Measurements from ENCODE around the gene TM6SF1. TPM values are rescaled to one million over a fixed set of nuclear protein-coding genes. Genes with fewer than 3 reads are reported as not detected.

TM6SF1 gene
- total and polyA plus RNA-seq, 2 donors (not counting 1 experiment from before 2014, with no cell fraction given): 3.6 to 3.9 TPM

DNA sequence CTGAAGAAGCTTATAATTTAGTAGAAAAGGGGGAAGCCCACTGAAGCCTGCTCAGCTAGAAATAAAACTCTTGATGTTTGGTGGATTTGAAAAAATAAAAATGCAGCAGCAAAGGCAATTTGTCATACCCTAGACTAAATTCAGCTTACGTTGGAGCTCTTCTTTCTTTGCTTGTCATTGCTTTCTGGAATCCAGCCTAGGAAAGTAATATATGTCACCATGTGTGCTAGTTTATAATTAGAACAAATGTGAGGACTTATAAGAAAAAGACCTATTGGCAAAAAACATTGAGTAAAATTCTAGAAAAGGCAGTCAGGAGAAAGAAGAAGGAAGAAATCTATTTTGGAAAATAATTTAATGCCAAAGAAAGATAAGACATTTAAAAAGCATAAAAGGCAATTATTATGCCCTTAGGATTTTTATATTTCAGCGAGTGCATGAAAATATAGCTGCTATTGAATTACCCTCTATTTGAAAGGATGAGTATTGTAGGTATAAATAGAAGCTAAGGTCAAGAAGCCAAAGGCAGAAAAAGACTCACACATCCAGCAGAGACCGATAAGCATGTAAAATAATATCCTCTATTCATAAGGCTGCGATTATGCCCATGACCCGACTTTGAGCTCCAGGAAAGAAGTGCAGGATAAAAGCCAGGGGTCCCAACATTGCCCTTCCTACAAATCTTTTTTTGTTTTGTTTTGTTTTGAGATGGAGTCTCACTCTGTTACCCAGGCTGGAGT, 29.8 kb upstream of the TM6SF1 start:
- Histone ChIP-seq H2AFZ (ENCODE audit: low read length) (no peak overlapping the region), H4K20me1 (ENCODE audit: control insufficient read depth, extremely low read depth, insufficient read depth, low read length) (no peaks in the 10 kb centered on the region), H3K27ac (ENCODE audit: insufficient read depth, low read length) (no peak overlapping the region), H3K36me3 (ENCODE audit: control insufficient read depth, insufficient read depth, low read length) (no peaks in the 10 kb centered on the region), H3K79me2 (ENCODE audit: control insufficient read depth, insufficient read depth, low read length) (no peaks in the 10 kb centered on the region), H3K9me3 (ENCODE audit: control insufficient read depth, insufficient read depth, low read depth, low read length) (no peaks in the 10 kb centered on the region), H3K4me2 (ENCODE audit: extremely low read depth, insufficient read depth, low read length) (no peak overlapping the region), H3K27me3 (ENCODE audit: control insufficient read depth, insufficient read depth, low read length) (peaks cover 6% of the 10 kb centered on the region), H3K4me3 (replicated peaks in 1 of 4; ENCODE audit: control extremely low read depth in 1 of 4, insufficient read depth in 1 of 4, low read depth in 3 of 4, low read length in 4 of 4) (no peak overlapping the region), H3K9ac (ENCODE audit: insufficient read depth, low read length) (no peak overlapping the region), H3K4me1 (ENCODE audit: control insufficient read depth, extremely low read depth, insufficient read depth, low read length) (no peaks in the 10 kb centered on the region)
- TF ChIP-seq, protein P1, sequence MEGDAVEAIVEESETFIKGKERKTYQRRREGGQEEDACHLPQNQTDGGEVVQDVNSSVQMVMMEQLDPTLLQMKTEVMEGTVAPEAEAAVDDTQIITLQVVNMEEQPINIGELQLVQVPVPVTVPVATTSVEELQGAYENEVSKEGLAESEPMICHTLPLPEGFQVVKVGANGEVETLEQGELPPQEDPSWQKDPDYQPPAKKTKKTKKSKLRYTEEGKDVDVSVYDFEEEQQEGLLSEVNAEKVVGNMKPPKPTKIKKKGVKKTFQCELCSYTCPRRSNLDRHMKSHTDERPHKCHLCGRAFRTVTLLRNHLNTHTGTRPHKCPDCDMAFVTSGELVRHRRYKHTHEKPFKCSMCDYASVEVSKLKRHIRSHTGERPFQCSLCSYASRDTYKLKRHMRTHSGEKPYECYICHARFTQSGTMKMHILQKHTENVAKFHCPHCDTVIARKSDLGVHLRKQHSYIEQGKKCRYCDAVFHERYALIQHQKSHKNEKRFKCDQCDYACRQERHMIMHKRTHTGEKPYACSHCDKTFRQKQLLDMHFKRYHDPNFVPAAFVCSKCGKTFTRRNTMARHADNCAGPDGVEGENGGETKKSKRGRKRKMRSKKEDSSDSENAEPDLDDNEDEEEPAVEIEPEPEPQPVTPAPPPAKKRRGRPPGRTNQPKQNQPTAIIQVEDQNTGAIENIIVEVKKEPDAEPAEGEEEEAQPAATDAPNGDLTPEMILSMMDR (conservative IDR thresholded peaks at IDR 0.05 in 1 of 2, IDR thresholded peaks at IDR 0.05 in 1 of 2; ENCODE audit: low read depth in 1 of 2, low read length in 2 of 2): no peak
- no peak for TF ChIP-seq EZH2 (IDR thresholded peaks at IDR 0.05; ENCODE audit: low read length, missing control alignments)
- DNase-seq (ENCODE audit: low read depth in 2 of 2): no peak

DNA sequence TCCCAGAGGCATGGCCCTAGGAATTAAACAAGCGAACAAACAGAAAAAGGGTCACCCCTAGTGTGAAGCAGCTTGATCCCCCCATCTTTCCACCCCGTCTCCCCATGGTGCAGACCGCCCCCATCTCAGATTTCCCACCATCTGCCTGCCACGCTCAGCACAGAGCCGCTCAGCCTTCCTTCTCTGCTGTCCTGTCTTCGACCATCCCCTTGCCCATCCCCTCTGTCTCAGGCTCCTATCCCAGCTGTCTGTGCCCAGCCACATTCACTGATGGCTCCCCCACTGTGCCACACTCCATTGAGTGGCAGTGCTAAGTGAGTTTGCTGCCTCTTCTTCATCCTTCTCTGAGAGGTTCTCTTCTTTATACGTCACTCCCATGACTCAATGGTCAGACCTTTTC, 28.7 kb upstream of the TM6SF1 start:
- no peak overlapping the region for H3K4me2 ChIP-seq (ENCODE audit: extremely low read depth, insufficient read depth, low read length)
- no peak for DNase-seq (ENCODE audit: low read depth in 2 of 2)
- peaks cover 6% of the 10 kb centered on the region for H3K27me3 ChIP-seq (ENCODE audit: control insufficient read depth, insufficient read depth, low read length)
- H3K9ac ChIP-seq (ENCODE audit: insufficient read depth, low read length): no peak overlapping the region
- TF ChIP-seq, protein P1 (conservative IDR thresholded peaks at IDR 0.05 in 1 of 2, IDR thresholded peaks at IDR 0.05 in 1 of 2; ENCODE audit: low read depth in 1 of 2, low read length in 2 of 2): no peak
- no peak for TF ChIP-seq EZH2 (IDR thresholded peaks at IDR 0.05; ENCODE audit: low read length, missing control alignments)
- no peak overlapping the region for H2AFZ ChIP-seq (ENCODE audit: low read length)
- no peaks in the 10 kb centered on the region for H3K79me2 ChIP-seq (ENCODE audit: control insufficient read depth, insufficient read depth, low read length)
- no peak overlapping the region for H3K4me3 ChIP-seq (replicated peaks in 1 of 4; ENCODE audit: control extremely low read depth in 1 of 4, insufficient read depth in 1 of 4, low read depth in 3 of 4, low read length in 4 of 4)
- no peak overlapping the region for H3K27ac ChIP-seq (ENCODE audit: insufficient read depth, low read length)
- no peaks in the 10 kb centered on the region for H3K9me3 ChIP-seq (ENCODE audit: control insufficient read depth, insufficient read depth, low read depth, low read length)
- H3K36me3 ChIP-seq (ENCODE audit: control insufficient read depth, insufficient read depth, low read length): no peaks in the 10 kb centered on the region
- no peaks in the 10 kb centered on the region for H3K4me1 ChIP-seq (ENCODE audit: control insufficient read depth, extremely low read depth, insufficient read depth, low read length)
- H4K20me1 ChIP-seq (ENCODE audit: control insufficient read depth, extremely low read depth, insufficient read depth, low read length): no peaks in the 10 kb centered on the region

DNA sequence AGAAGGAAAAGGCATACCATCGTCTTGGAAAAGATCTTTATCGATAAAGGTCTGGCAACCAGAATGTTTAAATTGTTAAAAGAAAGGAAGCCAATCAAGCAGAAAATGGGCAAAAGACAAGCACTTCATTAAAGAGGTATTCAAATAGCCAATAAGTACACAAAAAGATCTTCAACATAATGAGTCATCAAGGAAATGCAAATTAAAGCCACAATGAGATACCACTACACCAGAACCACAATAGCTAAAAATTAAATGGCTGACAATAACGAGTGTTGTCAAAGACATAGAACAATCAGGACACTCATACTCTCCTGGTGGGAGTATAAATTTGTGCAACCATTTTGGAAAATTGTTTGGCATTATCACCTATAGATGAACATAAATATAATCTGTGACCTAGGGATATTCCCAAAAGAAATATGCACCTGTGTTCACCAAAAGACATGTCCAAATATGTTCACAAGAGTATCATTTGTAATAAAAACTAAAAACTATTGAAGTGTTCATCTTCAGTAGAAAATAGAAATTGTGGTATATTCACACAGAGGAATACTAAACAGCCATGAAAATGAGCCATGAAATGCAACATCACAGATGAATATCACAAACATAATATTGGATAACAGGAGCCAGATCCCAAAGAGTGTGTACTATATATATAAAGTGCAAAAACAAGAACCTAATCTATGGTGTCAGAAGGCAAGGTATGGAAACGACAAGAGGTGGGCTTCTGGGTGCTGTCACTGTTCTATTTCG, 26.0 kb upstream of the TM6SF1 start:
- DNase-seq (ENCODE audit: low read depth in 2 of 2): no peak
- Histone ChIP-seq H3K4me1 (ENCODE audit: control insufficient read depth, extremely low read depth, insufficient read depth, low read length) (no peaks in the 10 kb centered on the region), H4K20me1 (ENCODE audit: control insufficient read depth, extremely low read depth, insufficient read depth, low read length) (no peaks in the 10 kb centered on the region), H3K4me3 (replicated peaks in 1 of 4; ENCODE audit: control extremely low read depth in 1 of 4, insufficient read depth in 1 of 4, low read depth in 3 of 4, low read length in 4 of 4) (no peak overlapping the region), H3K27me3 (ENCODE audit: control insufficient read depth, insufficient read depth, low read length) (peaks cover 6% of the 10 kb centered on the region), H3K9ac (ENCODE audit: insufficient read depth, low read length) (no peak overlapping the region), H3K79me2 (ENCODE audit: control insufficient read depth, insufficient read depth, low read length) (no peaks in the 10 kb centered on the region), H2AFZ (ENCODE audit: low read length) (no peak overlapping the region), H3K9me3 (ENCODE audit: control insufficient read depth, insufficient read depth, low read depth, low read length) (no peaks in the 10 kb centered on the region), H3K4me2 (ENCODE audit: extremely low read depth, insufficient read depth, low read length) (no peak overlapping the region), H3K27ac (ENCODE audit: insufficient read depth, low read length) (no peak overlapping the region), H3K36me3 (ENCODE audit: control insufficient read depth, insufficient read depth, low read length) (no peaks in the 10 kb centered on the region)
- TF ChIP-seq, protein P1 (conservative IDR thresholded peaks at IDR 0.05 in 1 of 2, IDR thresholded peaks at IDR 0.05 in 1 of 2; ENCODE audit: low read depth in 1 of 2, low read length in 2 of 2): no peak
- TF ChIP-seq EZH2 (IDR thresholded peaks at IDR 0.05; ENCODE audit: low read length, missing control alignments): no peak

Data from fibroblast of lung (primary cell).